HG03175 (cell line): Measurements from ENCODE around the gene PDXDC1.
"Not testable (repeated sequence)": the region's sequence is repeated elsewhere in the genome, so short reads cannot be mapped to it uniquely, and the experiment has no call there.

Source experiments
- ATAC-seq: cut with Tn5 transposase; IDR thresholded peaks from one replicate; pipeline ENCODE4 v1.9.1; 2021; ENCODE audit warnings: mild to moderate bottlenecking, moderate library complexity; ENCODE audit not compliant: unreplicated experiment

The PDXDC1 gene

DNA sequence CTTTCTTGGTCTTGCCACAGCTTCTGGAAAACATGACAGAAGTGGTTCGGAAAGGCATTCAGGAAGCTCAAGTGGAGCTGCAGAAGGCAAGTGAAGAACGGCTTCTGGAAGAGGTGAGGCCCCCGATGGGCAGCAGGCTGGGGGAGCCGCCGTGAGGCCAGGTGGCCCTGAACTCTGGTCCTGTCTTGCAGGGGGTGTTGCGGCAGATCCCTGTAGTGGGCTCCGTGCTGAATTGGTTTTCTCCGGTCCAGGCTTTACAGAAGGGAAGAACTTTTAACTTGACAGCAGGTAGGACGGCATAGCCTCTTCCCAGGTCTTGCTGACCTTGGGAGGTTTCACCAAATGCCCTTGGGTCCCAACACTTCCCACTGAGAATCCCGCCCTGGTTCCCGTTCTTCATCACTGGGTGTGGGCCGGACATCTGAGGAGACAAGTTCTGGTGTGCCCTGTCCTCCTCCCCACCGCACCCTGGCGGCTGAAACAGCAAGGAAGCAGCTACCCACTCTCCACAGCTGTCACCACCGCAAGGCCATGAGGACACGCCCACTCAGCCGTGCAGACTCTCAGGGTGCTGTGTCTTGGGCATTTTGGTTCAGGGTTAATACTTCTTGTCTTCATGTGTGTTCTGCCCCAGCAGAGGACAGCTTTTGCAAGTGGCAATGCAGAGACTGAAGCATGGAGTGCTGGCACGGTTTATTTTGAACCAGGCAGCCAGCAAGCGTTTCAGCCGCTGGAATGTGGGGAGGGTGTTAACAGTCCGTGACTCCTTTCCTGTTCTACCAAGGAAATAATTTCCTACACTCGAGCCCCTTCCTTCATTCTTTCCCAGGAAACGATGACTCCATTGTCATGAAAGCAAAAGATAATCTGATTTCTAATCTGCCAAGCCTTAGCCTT lies 59.7 kb downstream of the PDXDC1 start:
- ATAC-seq, result no peak

DNA sequence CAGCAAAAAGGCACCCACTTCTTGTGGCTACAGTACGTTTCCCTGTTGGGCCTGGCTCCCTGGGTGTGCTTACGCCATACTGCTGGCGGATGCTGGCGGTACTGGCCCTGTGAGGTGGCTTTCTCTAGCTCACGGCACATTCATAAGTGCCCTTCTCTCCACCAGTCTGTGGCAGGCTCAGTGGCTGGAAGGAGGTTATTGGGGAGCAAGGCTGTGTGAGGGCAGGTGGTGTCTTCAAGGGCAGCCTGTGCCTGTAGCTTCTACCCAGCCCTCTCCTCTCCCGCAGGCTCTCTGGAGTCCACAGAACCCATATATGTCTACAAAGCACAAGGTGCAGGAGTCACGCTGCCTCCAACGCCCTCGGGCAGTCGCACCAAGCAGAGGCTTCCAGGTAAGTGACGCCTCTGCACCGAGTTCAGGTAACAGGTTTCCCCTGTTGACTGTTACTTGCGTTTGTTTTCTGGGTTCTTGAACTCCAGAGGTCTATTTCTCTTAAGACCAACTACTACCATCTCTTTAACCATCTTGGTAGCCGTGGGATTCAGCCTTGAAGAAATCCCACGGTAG lies 60.4 kb downstream of the PDXDC1 start:
- ATAC-seq, result no peak

DNA sequence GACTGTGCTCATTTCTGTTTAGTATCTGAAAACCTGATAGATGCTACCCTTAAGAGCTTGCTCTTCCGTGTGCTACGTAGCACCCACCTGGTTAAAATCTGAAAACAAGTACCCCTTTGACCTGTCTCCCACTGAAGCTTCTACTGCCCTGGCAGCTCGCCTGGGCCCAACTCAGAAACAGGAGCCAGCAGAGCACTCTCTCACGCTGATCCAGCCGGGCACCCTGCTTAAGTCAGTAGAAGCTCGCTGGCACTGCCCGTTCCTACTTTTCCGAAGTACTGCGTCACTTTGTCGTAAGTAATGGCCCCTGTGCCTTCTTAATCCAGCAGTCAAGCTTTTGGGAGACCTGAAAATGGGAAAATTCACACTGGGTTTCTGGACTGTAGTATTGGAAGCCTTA lies 62.2 kb downstream of the PDXDC1 start:
- no peak for ATAC-seq

DNA sequence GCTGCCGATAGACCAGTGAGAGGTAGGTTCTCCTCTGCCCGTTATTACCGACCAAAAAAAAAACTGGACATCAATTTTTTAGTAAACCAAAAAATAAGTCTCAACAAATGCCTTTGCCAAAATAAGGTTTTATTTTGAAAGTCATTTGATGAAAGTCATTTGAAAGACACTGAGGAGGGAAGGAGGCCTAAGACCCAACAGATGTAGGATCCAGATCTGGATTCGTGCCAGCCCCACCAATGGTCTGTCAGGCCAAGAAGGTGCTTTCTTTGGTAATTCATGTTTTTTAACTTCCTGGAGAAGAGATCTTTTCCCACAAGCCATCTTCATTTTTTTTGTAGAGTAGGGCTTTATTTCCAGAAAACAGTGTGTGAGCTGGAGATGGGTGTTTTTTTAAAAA lies 62.9 kb downstream of the PDXDC1 start:
- ATAC-seq, result no peak

DNA sequence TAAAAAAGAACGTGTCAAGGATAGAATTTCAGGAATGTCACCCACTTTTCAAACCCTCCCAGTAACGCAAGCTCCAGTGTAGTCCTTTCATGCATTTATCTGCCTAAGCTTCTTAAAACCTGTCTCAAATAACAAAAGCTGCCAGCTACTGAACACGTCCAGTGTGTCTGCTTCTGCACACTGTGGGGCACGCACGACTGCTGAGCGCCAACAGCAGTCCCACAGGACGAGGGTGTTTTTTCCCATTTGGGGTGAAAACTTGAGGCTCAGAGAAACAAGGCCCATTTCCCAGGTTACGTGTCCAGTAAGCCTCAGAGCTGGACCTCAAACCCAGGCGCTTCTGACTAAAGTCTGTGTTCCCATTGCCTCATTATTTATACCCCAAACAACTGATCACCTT lies 63.9 kb downstream of the PDXDC1 start:
- no peak for ATAC-seq

DNA sequence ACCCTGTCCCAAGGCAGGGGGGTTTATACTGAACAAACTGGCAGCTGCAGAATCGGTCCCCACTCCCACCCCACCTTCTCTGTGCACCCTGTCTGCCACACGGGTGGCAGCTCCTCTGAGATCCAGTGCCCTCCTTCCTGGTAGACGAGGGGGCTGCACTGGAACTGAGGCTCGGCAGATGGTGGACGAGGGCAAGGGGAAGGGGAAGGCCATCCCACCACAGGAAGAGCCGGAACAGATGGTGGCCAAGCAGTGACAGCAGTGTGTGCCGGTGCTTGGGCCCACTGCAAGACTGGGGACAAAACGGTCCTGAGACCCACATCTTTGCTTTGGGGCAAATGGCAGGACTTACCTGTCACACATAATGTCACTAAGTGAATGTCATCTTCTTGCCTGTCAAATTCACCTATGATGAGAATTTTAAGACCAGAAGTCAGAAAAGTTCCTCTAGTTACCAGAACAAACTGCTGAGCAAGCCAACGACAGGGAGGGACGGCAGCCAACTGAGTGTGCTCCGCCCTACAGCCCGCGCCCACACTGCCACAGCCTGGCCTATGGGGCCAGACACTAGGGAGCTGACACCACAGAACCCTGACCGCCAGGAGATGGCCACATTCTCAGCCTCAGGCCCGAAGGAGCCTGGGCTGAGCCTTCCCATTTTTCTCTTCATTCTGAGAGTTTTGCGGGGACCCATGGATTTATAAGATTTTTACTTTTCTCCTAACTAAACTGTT lies 66.6 kb downstream of the PDXDC1 start:
- no peak for ATAC-seq

DNA sequence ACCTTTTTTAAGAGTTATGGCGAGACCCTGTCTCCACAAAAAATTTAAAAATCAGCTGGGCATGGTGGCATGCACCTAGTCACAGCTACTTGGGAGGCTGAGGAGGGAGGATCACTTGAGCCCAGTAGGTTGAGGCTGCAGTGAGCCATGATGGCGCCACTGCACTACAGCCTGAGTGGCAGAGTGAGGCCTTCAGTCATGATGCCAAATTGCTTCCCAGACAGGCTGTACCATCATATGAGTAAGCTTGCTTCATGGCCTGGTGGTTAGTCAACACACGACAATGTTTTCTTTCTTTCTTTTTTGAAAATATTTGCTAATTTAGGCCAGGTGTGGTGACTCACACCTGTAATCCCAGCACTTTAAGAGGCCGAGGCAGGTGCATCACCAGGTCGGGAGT lies 68.5 kb downstream of the PDXDC1 start:
- no peak for ATAC-seq

DNA sequence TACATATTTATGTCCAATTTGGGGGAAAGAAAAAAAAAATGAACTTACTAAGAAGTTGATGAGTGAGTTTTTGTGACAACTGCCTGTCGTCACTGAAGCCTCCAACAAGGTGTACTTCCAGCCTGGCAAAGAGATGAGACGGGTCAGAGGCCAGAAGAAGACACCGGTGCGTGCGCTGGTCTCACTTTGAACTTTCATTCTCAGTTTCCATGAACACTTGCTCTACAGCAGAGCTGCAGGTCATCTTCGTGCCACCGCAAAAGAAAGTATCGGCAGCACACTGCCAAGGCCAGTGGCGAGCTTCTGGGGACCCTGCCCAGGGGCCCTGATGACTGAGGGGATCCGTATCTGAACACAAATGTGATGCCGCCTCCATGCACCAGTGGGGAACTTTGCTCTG lies 69.5 kb downstream of the PDXDC1 start:
- no peak for ATAC-seq

DNA sequence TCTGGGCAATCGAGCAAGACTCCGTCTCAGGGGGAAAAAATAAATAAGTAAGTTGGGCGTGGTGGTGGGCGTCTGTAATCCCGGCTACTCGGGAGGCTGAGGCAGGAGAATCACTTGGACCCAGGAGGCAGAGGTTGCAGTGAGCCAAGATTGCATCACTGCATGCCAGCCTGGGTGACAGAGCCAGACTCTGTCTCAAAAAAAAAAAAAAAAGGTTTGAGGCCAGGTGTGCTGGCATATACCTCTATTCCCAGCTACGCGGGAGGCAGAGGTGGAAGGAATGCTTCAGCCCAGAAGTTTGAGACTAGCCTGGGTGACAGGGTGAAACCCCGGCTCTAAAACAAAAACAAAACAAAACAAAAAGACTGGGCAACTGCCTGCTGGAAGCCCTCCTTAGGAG lies 70.4 kb downstream of the PDXDC1 start:
- ATAC-seq, result not testable (repeated sequence)

DNA sequence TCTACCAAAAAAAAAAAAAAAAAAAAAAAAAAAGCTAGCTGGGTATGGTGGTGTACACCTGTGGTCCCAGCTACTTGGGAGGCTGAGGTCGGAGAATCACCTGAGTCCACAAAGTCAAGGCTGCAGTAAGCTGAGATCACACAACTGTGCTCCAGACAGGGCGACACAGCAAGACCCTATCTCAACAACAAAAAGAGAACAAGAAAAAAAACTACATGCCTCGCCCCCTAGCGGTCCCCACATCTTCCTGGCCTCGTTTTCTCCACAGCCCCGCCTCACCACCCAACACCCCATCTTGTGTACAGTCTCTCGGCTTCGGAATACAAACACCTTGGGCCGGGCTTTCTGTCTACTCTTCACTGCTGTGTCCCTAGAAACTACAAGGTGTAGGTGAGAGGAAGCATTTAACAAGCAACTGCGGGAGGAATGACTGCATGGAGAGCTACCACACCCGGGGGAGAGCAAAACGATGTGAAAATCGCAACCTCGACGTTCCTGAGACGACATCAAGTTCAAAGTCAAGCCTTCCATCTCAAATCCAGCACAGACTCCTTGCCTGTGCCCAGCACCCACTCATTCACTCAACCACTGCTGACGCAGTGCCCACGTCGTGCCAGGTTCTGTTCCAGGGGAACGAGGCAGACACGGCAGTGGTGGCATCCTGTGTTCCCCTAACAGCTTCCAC lies 72.0 kb downstream of the PDXDC1 start:
- no peak for ATAC-seq

DNA sequence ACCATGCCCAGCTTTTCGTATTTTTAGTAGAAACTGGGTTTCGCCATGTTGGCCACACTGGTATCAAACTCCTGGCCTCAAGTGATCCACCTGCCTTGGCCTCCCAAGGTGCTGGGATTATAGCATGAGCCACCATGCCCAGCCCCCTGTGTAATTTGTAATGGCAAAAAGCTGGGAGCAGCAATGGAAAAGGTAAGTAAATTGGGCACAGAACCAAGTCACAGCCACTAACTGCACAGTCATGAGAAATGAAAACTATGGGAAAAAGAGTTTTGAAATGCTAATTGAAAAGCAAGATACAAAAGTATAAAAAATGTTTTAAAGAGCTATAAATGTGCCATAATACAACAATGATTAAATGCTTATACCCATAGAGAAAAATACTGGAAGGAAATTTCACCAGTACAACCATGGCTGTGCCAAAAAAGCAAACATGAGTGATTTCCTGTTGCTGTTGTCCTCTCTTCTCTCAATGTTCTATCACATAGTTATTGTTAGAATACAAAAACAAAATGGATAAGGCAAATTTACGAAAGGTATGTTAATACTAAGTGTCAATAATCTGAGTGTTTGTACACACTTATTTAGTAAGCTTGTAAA lies 74.9 kb downstream of the PDXDC1 start:
- ATAC-seq, result no peak

DNA sequence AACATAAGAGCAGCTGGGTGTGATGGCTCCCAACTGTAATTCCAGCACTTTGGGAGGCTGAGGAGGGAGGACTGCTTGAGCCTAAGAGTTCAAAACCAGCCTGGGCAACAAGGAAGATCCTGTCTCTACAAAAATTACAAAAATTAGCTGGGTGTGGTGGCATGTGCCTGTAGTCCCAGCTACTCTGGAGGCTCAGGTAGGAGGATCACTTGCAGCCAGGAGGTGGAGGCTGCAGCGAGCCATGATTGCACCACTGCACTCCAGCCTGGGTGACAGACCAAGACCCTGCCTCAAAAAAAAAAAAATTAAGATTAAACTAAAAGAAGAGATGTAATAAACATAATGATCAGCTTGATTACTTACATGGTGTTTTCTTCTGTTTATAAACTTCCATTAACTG lies 75.6 kb downstream of the PDXDC1 start:
- not testable (repeated sequence) for ATAC-seq

DNA sequence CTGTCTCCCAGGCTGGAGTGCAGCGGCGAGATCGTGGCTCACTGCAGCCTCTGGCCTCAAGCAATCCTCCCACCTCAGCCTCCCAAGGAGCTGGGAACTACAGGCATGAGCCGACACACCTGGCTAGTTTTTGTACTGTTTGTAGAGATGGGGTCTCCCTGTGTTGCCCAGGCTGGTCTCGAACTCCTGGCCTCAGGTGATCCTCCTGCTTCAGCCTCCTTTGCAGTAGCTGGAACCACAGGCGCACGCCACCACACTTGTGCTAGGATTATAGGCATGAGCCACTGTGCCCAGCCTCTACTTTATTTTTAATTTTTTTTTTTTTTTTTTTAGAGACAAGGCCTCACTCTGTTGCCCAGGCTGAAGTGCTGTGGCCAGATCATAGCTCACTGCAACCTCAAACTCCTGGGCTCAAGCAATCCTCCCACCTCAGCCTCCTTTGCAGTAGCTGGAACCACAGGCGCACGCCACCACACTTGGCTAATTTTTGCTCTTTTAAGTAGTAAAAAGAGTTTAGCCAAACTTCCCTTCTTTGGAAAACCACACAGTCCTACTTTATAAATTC lies 76.6 kb downstream of the PDXDC1 start:
- ATAC-seq, result no peak

DNA sequence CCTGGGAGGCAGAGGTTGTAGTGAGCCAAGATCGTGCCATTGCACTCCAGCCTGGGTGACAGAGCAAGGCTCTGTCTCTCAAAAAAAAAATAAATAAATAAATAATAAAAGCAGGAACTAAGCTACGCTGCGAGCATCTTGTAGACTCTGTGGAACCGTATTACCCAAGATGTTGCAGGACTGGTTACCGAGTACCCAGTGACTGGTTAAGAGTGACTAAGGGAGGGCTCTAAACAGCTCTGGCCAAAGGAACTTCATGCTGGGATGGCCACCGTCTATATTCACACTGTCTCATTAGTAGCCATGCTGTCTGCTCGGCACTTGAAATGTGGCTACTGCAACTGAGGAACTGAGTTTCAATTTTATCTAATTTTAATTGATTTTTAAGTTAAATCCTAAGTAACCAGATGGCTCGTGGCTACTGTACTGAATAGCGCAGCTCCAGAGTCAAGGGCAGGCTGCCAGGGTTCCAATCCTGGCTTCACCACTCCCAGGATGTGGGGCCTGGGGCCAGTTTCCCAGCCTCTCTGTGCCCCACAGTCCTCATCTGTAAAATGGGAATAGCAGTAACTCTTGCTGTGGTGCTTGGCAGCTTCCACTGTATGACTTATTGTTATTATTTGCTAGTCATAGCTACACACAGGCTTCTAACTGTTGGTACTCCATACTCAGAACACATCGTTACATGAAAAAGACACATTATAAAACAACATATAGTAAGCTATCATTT lies 78.1 kb downstream of the PDXDC1 start:
- ATAC-seq, result no peak

DNA sequence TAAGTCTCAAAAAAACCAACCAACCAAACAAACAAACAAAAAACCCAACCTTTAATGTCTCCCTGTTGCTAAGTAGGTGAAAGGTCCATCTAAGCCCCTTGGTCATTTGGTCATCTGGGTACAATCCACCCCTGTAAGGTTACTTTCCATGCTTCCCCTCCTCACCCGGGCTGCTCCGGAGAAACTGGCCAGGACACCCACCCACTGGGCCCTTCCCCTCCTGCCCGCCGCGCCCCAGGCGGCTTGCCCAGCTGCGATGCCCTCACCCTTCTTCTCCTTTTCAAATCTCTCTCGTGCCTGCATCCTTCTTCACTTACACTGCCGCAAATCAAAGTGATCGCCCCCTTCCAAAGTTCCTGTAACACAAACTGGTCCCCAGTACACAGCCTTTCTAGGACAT lies 79.1 kb downstream of the PDXDC1 start:
- no peak for ATAC-seq

DNA sequence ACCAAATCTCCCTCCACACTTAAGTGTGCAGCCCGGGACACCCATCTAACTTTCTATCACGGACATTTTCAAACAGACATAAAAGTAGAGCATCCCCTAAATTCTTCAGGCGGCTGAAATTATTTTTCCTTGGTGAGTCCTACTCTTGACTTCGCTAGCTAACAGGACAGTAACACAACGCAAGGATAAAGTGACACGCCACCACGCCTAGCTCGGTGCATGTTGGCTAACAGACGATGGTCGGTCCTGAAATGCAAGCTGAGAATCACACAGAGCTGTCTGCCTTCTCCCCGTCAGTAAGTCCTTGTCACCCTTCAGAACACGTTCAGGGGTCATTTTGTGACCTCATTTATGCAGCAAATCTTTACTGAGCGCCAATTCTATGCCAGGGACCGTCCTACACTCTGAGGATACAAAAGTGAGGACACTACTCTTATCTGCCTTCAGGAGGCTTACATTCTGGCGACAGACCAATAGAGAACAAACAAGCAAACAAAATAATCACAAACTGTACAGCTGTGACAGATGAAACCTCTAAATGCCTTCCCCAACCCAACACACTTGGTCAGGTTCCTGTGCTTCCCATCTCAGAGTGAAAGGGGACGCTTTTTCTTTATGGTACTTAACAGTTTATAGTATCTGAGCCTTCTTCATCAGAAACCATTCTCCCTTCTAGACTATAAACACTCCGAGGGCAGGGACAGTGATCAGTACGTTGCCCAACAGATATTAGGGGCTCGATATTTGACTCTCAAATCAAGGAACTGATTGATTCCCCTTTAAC lies 79.7 kb downstream of the PDXDC1 start:
- no peak for ATAC-seq

DNA sequence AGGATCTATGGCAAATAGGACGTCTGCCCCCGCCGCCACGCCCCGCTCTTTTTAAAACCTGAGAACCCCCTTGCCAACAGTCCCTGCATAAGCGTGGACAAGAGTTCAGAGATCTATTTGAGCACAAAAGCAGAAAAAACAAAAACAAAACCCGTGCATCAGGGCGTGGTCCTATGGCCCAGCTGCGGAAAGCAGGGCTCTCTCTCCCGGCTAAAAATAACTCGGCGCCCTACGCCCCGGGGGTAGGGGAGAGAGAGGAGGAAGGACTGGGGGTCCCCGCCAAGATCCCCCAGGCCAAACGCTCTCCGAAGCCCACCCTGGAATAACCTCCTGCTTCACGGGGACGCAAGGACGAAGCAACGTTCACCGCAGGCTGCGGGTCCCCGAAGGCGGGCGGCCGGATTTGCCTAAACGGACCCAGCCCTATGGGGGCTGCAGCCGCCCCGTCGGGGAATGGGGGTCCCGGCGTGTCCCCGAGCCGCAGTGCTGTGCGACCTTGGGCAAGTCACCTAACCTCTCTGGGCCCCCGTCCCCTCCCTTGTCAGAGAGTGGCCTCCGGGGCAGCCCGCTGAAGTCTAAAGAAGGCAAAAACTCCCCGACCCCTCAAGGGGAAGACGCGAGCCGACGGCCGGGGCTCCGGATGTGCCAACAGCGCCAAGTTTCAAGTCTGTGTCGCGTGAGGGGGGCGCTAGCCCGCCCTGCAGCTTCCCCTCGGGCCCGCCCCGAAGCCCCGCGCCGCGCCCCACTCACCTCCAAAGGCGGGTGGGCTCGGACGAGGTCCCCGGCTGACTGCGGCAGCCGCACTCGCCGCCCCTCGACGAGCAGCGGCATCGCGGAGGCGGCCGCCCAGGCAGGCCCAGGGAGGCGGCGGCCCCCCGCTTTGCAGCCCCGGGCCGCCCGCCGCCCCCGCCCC lies 80.6 kb downstream of the PDXDC1 start:
- ATAC-seq, result peak; percentile 69
